ENCODE data around the gene RAB8A. TPM values are rescaled to one million over a fixed set of nuclear protein-coding genes. Genes with fewer than 3 reads are reported as not detected.

Gene RAB8A
- total and polyA plus RNA-seq, 4 donors = 32.2 to 71.4 (median 60.3) TPM

DNA sequence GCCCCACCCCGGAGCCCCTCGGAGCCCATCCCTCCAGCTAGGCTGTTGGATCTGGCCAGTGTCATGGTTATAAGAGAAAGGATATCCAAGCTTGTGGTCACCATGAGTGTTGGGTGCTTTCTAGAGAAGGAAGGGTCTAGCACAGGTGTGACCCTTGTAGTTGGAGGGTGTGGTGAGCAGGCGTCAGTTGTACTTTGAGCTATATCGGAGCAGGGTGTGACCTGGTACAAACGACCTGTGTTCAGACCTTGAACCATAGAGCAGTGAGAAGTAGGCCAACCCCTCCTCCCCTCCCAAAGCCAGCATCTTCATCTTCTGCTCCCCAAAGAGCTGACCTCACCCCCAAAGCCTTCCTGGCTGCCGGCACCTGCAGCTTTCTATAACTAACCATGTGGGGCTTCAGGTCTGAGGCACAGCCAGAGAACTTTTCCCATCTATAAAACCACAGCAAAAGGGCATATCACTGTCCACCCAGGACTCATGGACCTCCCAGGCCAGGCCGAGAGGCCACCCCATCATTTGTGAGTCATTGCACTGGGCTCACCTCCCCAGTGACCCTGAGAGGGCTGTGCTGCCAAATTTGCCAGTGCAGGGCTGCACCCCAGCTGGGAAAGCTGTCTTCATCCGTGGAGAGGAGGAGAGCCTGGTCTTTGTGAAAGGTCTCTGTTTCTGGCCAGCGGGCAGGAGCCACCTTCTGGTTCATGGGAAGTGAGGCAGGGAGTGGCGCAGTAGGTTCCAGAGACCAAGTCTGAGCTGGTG lies 14.2 kb downstream of the RAB8A start:
- Histone ChIP-seq H3K4me3 (no peak overlapping the region), H3K9ac (ENCODE audit: insufficient read depth in 1 of 2, low read length in 2 of 2) (no peak overlapping the region), H3K9me3 (ENCODE audit: control insufficient read depth in 4 of 4, insufficient read depth in 3 of 4, low read length in 3 of 4) (no peaks in the 10 kb centered on the region), H3K27me3 (ENCODE audit: control insufficient read depth in 3 of 3, insufficient read depth in 3 of 3, low read length in 2 of 3) (no peaks in the 10 kb centered on the region), H3K4me1 (ENCODE audit: control insufficient read depth in 5 of 5, insufficient read depth in 5 of 5, low read length in 5 of 5) (no peaks in the 10 kb centered on the region), H3K27ac (ENCODE audit: low read depth in 1 of 2, low read length in 1 of 2) (no peak overlapping the region), H3K36me3 (ENCODE audit: control insufficient read depth in 4 of 4, insufficient read depth in 4 of 4, low read length in 4 of 4) (peaks cover 16 to 84% (median 39%) of the 10 kb centered on the region in 4 donors)
- WGBS, 2 donors = 80 to 89% methylated on average over 10 of the region's 10 CpGs
- DNase-seq (no peak), ATAC-seq (ENCODE audit: insufficient read depth, low FRiP score) (no peak)
- TF ChIP-seq, protein P1, sequence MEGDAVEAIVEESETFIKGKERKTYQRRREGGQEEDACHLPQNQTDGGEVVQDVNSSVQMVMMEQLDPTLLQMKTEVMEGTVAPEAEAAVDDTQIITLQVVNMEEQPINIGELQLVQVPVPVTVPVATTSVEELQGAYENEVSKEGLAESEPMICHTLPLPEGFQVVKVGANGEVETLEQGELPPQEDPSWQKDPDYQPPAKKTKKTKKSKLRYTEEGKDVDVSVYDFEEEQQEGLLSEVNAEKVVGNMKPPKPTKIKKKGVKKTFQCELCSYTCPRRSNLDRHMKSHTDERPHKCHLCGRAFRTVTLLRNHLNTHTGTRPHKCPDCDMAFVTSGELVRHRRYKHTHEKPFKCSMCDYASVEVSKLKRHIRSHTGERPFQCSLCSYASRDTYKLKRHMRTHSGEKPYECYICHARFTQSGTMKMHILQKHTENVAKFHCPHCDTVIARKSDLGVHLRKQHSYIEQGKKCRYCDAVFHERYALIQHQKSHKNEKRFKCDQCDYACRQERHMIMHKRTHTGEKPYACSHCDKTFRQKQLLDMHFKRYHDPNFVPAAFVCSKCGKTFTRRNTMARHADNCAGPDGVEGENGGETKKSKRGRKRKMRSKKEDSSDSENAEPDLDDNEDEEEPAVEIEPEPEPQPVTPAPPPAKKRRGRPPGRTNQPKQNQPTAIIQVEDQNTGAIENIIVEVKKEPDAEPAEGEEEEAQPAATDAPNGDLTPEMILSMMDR (IDR thresholded peaks at IDR 0.05; ENCODE audit: control extremely low read depth, extremely low read depth) = no peak

DNA sequence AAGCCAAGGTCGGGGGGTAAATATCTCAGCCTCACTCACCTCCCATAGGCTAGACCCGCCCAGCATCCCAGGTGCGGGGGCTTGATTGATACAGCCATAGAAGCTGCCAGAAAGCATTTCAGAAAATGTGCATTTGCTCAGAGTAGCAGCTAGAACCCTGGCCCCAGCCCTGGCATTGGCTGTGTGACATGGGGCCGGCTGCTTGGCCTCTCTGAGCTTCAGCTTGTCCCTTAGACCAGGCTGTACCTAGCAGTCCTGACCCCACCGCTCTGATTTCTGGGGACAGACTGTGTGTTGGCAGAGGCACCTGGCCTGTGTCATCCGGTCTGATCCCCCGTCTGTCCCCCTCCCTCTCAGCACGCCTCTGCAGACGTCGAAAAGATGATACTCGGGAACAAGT lies 15.4 kb downstream of the RAB8A start:
- DNase-seq = no peak
- no peaks in the 10 kb centered on the region for H3K27me3 ChIP-seq (ENCODE audit: control insufficient read depth in 3 of 3, insufficient read depth in 3 of 3, low read length in 2 of 3)

DNA sequence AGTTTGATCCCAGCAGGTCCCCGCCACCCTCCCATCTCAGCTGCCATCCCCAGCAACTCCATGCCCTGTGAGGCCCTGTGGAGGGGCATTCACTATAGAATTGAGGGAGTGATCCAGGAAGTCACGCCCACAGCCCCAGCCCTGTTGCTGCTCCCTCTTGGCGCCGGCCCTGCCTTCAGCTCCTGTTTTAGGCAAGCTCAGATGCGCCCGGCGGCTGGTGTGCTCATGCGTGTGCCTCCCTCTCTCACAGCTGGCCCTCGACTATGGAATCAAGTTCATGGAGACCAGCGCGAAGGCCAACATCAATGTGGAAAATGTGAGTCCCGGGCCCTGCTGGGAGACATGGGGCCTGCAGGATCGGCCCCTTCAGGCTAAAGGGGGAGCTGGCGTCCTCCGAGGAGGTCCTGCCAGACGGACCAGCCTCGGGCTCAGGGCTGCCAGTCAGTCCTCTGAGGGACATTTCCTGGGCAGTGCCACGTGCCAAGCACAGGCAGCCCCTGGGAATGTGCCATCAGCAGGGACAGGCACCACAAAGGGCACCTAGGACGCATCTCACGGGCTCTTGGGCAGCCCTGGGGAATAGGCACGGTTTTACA lies 16.2 kb downstream of the RAB8A start:
- no peak for DNase-seq
- no peak overlapping the region for H3K4me3 ChIP-seq
- no peaks in the 10 kb centered on the region for H3K27me3 ChIP-seq (ENCODE audit: control insufficient read depth in 3 of 3, insufficient read depth in 3 of 3, low read length in 2 of 3)
- peaks cover 26 to 77% (median 46%) of the 10 kb centered on the region in 4 donors for H3K36me3 ChIP-seq (ENCODE audit: control insufficient read depth in 4 of 4, insufficient read depth in 4 of 4, low read length in 4 of 4)
- 91 to 93% methylated on average over 21 of the region's 21 CpGs for WGBS, 2 donors
- TF ChIP-seq, protein P1 (IDR thresholded peaks at IDR 0.05; ENCODE audit: control extremely low read depth, extremely low read depth) = no peak
- no peaks in the 10 kb centered on the region for H3K4me1 ChIP-seq (ENCODE audit: control insufficient read depth in 5 of 5, insufficient read depth in 5 of 5, low read length in 5 of 5)
- no peak overlapping the region for H3K27ac ChIP-seq (ENCODE audit: low read depth in 1 of 2, low read length in 1 of 2)
- peaks cover 0 to 1% (median 0%) of the 10 kb centered on the region in 4 donors for H3K9me3 ChIP-seq (ENCODE audit: control insufficient read depth in 4 of 4, insufficient read depth in 3 of 4, low read length in 3 of 4)
- H3K9ac ChIP-seq (ENCODE audit: insufficient read depth in 1 of 2, low read length in 2 of 2) = no peak overlapping the region
- ATAC-seq (ENCODE audit: insufficient read depth, low FRiP score) = no peak

More for the DNA sequence above, 15.4 kb downstream of the RAB8A start:
- ATAC-seq (ENCODE audit: insufficient read depth, low FRiP score) = no peak
- Histone ChIP-seq H3K27ac (ENCODE audit: low read depth in 1 of 2, low read length in 1 of 2) (no peak overlapping the region), H3K36me3 (ENCODE audit: control insufficient read depth in 4 of 4, insufficient read depth in 4 of 4, low read length in 4 of 4) (peaks cover 18 to 78% (median 44%) of the 10 kb centered on the region in 4 donors), H3K4me1 (ENCODE audit: control insufficient read depth in 5 of 5, insufficient read depth in 5 of 5, low read length in 5 of 5) (no peaks in the 10 kb centered on the region), H3K9me3 (ENCODE audit: control insufficient read depth in 4 of 4, insufficient read depth in 3 of 4, low read length in 3 of 4) (no peaks in the 10 kb centered on the region), H3K4me3 (no peak overlapping the region), H3K9ac (ENCODE audit: insufficient read depth in 1 of 2, low read length in 2 of 2) (no peak overlapping the region)
- 86 to 90% methylated on average over 11 of the region's 11 CpGs for WGBS, 2 donors
- TF ChIP-seq, protein P1 (IDR thresholded peaks at IDR 0.05; ENCODE audit: control extremely low read depth, extremely low read depth) = no peak
